GM18909 (cell line): ENCODE data around the gene DNAJC15.

ENCODE experiments used
- ATAC-seq: cut with Tn5 transposase; IDR thresholded peaks from one replicate; pipeline ENCODE4 v1.9.1; 2021; ENCODE audit warnings: mild to moderate bottlenecking; ENCODE audit not compliant: unreplicated experiment, poor library complexity

DNAJC15 gene

DNA sequence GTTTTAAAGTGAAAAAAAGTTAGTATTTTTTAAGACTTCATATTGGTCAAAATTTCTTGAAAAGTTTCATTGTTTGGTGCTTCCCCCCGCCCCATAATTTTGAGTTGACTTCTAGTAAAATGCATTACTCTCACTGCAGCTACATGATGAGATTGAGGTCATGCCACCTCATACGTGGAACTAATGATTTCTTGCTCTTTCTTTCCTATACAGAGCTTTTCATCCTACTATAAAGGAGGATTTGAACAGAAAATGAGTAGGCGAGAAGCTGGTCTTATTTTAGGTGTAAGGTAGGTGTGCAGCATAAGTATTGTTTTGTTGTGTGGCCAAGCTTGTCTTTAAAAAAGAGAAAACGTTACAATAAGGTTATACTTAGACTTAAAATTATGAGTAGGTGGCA, 55.0 kb downstream of the DNAJC15 start:
- no peak for ATAC-seq

DNA sequence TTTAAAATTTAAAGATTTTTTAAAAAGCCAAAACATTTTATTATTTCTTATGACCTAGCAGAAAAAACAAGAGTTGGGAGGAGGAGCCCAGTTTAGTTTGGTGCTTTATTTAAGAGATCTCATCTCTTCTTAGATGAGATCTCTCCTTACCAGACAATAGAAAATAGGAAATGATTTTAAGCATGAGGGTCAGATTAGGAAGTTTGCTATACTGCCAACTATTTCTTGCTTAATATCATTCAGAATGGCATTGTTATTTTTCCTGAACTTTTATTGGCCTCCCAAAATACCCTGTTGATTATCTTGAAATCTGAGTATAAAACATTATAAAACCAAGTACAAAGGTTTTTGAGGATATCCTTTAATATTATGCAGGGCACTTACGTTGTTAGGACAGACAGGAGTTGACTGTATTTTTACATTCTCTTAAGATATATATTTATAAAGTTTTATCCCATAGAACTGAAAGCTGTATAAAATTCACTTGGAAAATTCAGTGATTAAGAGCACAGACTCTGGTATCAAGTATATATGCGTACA, 56.1 kb downstream of the DNAJC15 start:
- ATAC-seq = no peak

DNA sequence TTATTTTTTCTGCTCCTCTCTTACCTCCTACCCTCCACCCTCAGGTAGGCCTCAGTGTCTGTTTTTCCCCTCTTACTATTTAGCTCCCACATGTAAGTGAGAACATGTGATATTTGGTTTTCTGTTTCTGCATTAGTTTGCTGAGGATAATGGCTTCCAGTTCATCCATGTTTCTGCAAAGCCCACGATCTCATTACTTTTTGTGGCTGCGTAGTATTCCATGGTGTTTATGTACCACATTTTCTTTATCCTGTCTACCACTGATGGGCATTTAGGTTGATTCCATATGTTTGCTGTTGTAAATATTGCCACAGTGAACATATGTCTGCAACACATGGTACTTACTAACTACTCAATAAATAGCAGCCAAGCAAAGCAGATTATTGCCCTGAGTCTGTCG, 56.8 kb downstream of the DNAJC15 start:
- ATAC-seq = no peak

DNA sequence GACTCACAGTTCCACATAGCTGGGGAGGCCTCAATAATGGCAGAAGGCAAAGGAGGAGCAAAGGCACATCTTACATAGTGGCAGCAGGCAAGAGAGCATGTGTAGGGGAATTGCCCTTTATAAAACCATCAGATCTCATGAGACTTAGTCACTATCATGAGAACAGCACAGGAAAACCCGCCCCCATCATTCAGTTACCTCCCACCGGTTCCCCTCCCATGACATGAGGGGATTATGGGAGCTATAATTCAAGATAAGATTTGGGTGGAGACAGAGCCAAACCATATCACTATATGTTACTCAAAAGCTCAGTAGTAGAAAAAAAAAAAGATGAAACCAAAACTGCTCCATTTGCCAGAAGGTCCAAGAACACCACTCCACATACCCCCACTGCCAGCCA, 58.5 kb downstream of the DNAJC15 start:
- no peak for ATAC-seq

DNA sequence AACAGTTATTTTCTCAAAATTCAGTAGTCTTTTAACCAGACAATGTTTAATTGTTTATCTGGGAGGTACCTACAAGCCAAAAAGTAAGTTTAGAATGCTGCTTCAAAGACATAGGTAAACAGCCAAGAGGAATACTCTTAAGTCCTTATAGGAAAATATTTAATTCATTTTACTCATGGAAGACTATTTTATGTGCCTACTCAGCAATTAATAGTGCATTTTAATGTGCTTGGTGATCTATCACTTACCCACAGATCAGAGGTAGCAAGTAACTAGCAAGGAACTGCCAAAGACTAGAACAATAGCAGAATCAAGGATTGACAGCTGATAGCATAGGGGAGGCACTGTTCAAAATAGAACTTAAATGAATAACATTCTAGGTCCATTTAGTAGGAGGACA, 60.4 kb downstream of the DNAJC15 start:
- no peak for ATAC-seq

DNA sequence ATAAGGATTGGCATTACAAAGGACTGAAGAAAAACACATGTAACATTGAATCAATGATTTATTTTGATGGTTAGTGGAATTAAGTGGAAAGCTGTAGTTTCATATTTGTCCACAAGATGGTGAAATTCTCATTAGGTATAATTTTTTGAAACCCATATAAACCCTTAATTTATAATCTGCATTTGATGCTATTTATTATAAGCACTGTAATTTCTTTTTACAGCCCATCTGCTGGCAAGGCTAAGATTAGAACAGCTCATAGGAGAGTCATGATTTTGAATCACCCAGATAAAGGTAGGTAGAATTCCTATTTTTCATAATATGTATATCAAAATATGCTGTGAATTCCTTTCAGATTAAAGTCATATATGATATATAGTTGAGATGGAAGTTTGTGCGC, 62.2 kb downstream of the DNAJC15 start:
- ATAC-seq = no peak

DNA sequence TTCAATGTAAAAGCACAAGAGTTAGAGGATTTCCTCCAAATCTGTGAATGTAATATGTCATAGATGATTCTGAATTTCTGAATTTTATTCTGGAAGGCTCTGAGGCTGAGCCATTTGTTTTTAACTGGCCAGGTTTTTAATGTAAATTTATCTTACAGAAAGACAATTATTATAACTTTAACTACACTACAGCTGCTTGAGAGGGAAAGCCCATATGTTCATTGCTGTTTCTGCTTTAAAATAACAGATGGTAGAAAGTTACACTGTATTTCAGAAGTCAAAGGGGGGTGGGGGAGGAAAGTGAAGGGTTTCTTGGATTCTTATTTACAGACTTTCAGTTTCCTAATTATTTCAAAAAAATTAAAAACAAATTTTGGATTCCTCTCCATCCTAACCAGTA, 62.8 kb downstream of the DNAJC15 start:
- no peak for ATAC-seq

DNA sequence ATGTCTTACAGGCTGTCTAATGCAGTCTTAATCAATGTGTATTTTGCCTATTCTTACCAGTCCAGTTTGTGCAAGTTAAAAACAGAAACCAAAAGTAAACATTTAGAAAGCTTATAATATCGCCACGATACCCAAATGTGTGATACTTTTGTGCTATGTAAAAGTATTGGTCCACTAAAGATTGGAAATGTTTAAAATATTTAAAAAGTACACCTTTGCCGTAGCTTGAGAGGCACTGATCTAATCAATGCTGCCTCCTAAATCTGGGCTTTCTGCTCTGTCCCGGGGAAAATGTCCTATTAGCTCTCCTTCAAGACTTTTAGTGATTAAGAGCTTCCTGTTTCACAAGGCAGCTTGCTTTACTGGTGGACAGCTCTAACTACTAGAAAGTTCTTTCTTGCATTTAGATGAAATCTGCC, 64.7 kb downstream of the DNAJC15 start:
- ATAC-seq = peak; percentile 51

DNA sequence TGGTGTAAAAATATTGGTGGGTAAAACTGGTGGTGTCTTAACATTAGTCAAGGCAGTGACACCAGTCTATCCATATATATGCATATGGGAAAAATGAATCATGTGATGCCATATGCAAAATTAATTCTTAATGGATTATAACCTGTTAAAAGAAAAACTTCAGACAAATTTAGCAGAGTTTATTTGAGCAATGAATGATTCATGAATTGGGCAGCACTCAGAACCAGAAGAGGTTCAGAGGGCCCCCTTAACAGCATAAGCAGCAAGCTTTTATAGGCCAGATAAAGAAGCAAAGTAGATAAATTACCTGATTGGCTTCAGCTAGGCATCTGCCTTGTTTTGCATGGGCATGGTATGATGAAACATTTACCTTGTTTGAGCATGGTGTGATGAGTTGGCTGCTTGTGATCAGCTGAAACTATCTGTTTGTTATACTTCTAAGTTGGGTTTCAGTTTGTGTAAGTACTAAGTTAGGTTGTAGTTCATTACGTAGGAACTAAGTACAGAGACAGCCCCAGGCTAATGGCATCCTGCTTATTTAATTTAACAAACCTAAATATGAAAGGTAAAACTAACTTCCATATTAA, 66.6 kb downstream of the DNAJC15 start:
- ATAC-seq = no peak

DNA sequence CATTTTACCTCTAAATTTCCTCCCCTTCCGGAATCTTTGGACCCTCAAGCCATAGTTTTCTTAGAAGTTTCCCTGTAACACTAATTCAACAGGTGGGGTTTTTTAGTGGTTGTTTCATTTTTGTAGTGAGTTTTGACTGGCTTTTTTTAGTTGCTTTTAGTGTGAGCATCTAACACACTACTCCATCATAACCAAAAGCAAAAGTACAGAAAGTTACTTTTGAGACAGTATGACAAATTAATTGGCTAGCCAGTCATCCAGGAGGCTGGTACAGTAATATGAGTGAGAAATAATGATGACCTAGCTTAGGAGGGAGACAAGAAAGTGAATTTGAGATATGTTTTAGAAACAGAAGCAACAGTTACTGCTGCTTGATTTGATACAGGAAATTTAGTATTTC, 71.5 kb downstream of the DNAJC15 start:
- ATAC-seq = peak; percentile 84

DNA sequence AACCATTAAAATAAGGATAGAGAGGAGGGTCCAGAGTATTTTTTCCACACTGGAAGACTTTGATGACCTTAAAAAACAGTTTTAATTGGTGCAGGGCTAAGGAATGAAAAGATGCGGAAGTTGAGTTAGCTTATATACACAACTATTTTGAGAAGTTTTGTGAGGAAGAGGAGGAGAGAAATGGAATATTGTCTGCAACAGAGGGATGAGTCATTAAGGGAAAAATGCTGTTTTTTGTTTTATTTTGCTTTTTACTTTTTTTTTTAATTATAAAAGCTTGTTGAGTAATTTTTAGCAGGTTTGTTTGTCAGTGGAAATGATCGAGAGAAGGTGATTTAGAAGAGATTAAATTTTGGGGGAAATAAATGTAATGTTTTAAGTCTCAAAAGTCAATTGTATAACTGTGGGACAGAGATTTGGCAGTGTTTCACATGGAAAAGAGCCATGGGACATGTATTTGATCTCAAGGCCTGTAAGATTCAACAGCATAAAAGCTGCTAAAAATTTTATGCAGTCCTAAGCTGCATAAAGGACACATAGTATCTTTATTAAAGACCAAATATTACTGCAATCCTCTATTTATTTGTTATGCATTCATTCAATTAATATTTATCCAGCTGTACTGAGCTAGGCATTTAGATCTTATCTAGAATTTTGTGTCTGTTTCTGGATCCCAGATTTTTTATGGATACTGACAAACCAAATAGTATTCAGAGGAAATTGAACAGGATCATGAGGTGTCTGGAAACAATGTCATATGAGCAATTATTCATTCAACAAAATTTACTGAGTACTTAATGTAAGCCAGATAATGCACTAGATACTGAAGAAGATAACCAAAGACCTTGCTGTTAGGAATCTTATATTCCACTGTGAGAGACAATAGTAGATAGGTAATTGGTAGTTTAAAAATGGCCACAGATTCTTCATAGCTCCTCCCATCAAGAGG, 72.7 kb downstream of the DNAJC15 start:
- no peak for ATAC-seq

DNA sequence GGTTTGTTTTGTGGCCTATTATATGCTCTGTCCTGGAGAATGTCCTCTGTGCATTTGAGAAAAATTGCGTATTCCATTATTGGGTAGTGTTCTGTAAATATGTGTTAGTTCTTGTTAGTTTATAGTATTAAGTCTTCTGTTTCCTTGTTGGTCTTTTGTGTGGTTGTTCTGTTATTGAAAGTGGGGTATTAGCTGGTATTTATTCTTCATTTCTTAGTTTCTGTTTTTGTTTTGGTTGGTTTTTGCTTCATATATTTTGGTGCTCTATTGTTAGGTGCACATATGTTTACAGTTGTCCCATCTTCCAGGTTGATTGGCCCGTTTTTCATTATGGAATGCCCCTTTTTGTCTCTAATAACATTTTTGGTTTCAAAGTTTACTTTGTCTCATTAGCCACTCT, 77.3 kb downstream of the DNAJC15 start:
- ATAC-seq = no peak

DNA sequence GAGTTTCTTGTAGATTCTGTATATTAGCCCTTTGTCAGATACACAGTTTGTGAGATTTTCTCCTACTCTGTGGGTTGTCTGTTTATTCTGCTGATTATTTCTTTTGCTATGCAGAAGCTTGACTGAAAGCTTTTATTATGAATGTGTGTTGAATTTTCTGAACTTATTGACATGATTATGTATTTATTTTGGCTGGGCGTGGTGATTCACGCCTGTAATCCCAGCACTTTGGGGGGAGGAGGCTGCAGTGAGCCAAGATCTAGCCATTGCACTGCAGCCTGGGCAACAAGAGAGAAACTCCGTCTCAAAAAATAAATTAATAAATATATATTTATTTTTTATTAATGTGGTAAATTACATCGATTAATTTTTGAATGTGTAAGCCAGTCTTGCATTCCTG, 78.9 kb downstream of the DNAJC15 start:
- no peak for ATAC-seq

DNA sequence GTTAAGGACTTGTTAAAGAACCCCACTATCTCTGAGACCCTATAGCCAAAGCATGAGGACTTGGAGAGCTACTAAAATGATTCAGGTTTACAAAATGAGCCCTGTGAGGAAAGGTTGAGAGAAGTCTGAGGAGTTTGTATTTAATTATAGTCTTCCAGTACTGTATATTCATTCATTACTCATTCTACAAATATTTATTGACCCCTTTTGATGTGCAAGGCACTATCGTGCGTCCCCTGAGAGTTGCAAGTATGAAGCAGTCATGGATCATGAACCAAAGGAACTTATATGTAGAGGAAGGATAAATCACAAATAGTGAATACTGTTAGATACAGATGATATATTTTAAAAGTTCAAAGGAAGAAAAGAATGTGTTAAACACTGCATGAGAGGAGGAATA, 84.4 kb downstream of the DNAJC15 start:
- no peak for ATAC-seq

DNA sequence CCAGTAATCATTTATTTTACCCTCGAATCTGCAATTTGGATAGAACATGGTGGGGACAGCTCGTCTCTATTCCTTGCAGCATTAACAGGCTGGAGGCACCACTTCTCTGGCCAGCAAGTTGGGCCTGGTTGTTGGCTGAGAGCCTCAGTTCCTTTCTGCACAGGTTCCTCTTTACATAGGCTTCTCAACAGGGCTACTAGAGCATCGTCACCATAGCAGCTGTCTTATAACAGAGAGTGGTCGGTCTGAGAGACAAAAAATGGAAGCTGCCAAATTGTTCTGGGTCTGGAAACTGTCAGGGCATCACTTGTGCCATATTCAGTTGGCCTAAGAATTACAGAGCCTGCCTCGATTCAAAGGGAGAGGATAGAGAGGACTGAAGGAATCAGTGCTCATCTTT, 86.7 kb downstream of the DNAJC15 start:
- ATAC-seq = no peak

DNA sequence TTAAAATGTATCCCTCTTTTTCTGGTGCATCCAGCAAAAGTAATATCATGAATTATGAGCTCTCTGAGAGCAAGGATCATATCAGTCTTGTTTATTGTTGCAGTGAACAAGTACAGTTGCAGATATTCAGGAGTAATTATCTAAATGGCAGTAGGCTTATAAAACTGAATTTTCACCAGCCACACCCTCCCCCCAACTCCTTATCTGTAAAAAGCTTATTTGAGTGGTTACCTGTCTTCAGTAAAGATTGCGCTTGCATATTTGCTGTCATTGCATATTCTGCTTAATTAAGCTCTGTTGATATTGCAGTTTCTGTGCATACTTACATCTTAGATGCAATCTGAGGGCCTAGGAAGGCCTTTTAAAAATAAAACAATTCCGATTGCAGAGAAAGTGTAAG, 87.3 kb downstream of the DNAJC15 start:
- no peak for ATAC-seq

DNA sequence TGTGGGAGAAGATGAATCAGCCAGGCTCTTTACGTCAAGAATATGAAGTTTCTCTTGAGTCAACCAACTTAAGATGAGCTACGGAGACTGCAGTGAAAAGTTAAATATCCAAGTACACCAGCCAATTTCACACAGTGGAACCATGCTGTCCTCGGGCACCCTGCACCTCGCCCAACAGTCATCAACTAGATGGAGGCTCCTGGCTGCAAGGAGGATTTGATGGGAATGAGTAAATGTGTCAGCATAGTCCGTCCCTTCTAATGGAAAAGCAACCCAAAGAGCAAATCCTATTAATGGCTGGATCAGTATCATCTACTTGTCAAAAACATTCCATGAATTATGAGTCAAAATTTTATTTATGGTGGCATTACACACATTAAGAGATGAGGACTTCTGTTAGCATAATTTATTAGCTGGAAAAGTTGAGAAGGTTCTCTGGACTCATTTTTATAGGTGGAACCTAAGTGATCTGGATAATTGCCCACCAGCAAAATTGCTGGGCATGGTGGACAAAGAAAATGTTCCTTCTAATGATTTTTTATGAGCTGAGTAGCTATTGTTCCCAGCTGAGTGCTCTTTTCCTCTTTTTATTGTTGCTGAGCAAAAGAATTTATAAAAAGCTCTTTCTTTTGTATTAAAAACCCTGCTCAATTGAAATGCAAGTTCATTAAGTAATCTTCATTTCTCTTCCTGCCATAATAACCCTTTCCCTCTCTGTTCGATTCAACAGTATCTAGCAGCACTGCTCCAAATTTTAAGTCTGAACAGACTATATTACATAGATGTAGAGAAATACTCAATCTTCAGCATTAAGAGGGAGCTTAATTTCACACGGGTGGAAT, 88.4 kb downstream of the DNAJC15 start:
- ATAC-seq = no peak

DNA sequence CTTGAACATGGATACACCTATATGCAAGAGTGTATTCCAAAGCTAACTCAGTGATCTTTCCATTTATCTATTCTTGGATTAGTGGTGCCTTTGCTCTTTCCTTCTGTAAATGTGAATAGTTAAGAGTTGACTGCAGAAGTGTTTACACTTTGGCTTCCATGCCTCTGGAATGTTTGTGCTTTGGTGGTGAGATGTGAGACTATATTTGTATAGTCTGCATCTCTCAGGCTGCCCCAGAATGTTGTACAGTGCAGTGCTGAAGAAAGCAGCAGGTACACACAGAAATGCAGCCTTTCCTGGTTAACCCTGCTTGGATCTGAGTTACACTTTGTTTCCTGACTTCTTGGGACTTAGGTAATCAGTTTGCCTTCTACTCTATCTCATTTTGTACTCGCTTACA, 90.2 kb downstream of the DNAJC15 start:
- ATAC-seq = no peak

DNA sequence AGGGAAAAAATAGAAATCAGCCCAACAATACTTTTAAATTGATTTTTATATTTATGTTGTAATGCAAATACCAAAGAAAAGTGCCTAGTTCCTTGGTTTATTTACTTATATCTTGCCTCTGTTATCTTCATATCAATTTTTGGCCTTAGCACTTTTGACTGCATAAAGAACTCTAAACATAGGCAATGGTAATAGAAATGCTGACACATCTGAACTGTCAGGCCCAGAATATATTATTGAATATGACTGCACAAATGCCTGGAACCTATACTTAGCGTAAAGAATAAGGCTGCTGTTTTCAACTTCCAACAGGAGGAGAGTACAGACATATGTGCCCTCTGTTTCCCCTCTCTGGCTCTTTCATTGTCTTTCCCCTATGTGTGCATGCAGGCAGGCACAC, 91.1 kb downstream of the DNAJC15 start:
- no peak for ATAC-seq

DNA sequence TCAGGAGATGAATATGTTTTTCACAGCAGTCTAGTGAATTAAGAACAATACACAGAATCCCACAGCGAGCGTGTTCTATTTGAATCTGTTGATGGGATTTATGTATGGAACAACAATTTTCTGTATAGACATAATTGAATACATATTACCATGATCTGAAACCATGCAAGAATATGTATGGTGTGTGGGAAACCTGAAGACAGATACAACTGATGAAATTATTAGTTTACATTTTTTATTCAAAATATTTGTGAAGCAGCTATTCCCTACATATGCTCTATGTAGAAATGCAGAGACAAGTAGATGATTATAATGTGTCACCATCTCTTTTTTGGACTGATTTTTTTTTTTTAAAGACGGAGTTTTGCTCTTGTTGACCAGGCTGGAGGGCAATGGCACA, 91.8 kb downstream of the DNAJC15 start:
- no peak for ATAC-seq

DNA sequence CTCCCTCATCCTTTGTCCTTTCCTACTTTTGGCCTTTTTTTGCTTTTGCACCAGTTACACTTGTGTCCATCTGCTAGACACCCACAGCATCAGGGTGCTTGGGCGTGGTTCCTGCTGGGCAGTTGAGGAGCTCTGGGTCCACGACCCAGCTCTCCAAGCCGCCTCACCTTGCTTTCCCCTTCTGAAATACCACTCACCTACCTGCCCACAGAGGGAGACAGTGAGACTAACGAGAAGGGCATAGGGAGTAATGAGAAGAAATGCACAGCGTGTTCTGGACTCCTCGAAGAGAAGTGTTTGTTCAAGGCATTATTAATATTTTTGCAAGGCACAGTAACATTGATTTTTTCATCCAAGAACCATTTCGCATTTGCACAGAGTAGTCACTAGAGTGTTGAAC, 92.9 kb downstream of the DNAJC15 start:
- ATAC-seq = no peak
